Mucosa of descending colon (tissue), 3 donors: ENCODE results near the gene OSBPL6. TPM values are rescaled to one million over a fixed set of nuclear protein-coding genes. Genes with fewer than 3 reads are reported as not detected.
"Not testable (repeated sequence)": the region's sequence is repeated elsewhere in the genome, so short reads cannot be mapped to it uniquely, and the experiment has no call there.

Experiments
- ATAC-seq: fragments of 200-7000 bp; cut with Tn5 transposase; one replicate; pipeline ENCODE4 v1.9.1; 2020; ENCODE audit warnings: mild to moderate bottlenecking, moderate library complexity
- DNase-seq, 3 donors: peaks; one replicate each; pipeline ENCODE4 v3.0.0-alpha.2; 2020
- H3K36me3 ChIP-seq: fragments of 200-600 bp; one replicate; pipeline ENCODE4 v1.8.0; 2021; ENCODE audit warnings: low read depth, mild to moderate bottlenecking
- H3K4me1 ChIP-seq: fragments of 200-600 bp; one replicate; pipeline ENCODE4 v1.8.0; 2021; ENCODE audit warnings: low read depth, mild to moderate bottlenecking
- H3K4me3 ChIP-seq: fragments of 200-600 bp; one replicate; pipeline ENCODE4 v1.8.0; 2021; ENCODE audit warnings: mild to moderate bottlenecking
- H3K9me3 ChIP-seq: fragments of 200-600 bp; one replicate; pipeline ENCODE4 v1.8.0; 2021; ENCODE audit warnings: mild to moderate bottlenecking
- intact Hi-C, 2 donors: fragments of 100-400 bp; cut with DNase I in 1 of 2; cut with micrococcal nuclease in 1 of 2; formaldehyde crosslinking; loops; one replicate each; pipeline versions ENCODE4 v1.11.0 to v1.11.1; 2022; cut with DNase I, micrococcal nuclease
- total RNA-seq, 3 donors: library from RNA; stranded (reverse); fragmentation: NEBNext Ultra II Directional in 2 of 3; extraction: Animal tissue kit (Norgen Biotek cat#: 25700) in 2 of 3; gene quantifications; one replicate each; pipeline versions ENCODE4 v1.2.1 to v1.2.4, GENCODE V29; 2021 to 2023
- TF ChIP-seq, protein P1 (sequence below): fragments of 200-600 bp; IDR thresholded peaks from one replicate; pipeline ENCODE4 v1.8.0; 2022; ENCODE audit warnings: antibody characterized with exemption, mild to moderate bottlenecking
- donor health status: DM: no; HTN: no; CAD: no; lungs with moderate emphysema.
- donor health status: DM: no; HTN: no; CAD: no.
- donor health status: DM: no; HTN: yes; CAD: no.

The OSBPL6 gene
- total RNA-seq, 3 donors from 2014 or later: 1.3 to 2.7 (median 1.5) TPM

- H3K4me1 ChIP-seq: no peaks in the 10 kb centered on the region
- TF ChIP-seq, protein P1, sequence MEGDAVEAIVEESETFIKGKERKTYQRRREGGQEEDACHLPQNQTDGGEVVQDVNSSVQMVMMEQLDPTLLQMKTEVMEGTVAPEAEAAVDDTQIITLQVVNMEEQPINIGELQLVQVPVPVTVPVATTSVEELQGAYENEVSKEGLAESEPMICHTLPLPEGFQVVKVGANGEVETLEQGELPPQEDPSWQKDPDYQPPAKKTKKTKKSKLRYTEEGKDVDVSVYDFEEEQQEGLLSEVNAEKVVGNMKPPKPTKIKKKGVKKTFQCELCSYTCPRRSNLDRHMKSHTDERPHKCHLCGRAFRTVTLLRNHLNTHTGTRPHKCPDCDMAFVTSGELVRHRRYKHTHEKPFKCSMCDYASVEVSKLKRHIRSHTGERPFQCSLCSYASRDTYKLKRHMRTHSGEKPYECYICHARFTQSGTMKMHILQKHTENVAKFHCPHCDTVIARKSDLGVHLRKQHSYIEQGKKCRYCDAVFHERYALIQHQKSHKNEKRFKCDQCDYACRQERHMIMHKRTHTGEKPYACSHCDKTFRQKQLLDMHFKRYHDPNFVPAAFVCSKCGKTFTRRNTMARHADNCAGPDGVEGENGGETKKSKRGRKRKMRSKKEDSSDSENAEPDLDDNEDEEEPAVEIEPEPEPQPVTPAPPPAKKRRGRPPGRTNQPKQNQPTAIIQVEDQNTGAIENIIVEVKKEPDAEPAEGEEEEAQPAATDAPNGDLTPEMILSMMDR: no peak
- DNase-seq (no peak), ATAC-seq (no peak)
- no peaks in the 10 kb centered on the region for H3K36me3 ChIP-seq
- no peak overlapping the region for H3K4me3 ChIP-seq
- intact Hi-C loops: no loop called here
- H3K9me3 ChIP-seq: no peaks in the 10 kb centered on the region
Observed at GRCh38 chr2:178335230-178335629, 140.9 kb downstream of the OSBPL6 start.

- intact Hi-C loops: no loop called here
Observed at GRCh38 chr2:178344121-178344520, 149.8 kb downstream of the OSBPL6 start.

DNA sequence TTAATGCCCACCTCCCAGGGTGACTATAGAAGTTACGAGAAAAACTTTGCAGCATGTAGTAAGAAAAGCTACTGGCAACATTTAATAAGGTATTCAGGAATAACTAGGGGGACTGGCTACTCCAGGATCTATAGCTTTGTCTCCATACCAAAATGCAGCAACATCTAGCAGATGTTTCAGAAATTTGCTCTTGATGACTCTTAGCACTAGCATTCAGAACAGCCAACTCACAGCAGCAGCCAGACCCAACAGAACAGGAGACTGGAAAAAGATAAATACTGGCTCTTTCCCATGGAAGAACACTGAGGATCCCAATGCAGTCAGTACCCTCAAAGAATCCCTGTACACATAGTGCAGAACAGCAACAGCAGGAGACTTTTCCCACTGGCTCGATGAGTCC, 151.6 kb downstream of the OSBPL6 start:
- intact Hi-C loops: no loop called here
- no peaks in the 10 kb centered on the region for H3K9me3 ChIP-seq

More at GRCh38 chr2:178344121-178344520, 149.8 kb downstream of the OSBPL6 start:
- TF ChIP-seq, protein P1: no peak
- Histone ChIP-seq H3K9me3 (no peaks in the 10 kb centered on the region), H3K36me3 (no peaks in the 10 kb centered on the region), H3K4me1 (no peaks in the 10 kb centered on the region), H3K4me3 (no peak overlapping the region)
- ATAC-seq (no peak), DNase-seq (no peak)

GRCh38 chr2:178350051-178350450, 155.7 kb downstream of the OSBPL6 start:
- Histone ChIP-seq H3K4me1 (no peaks in the 10 kb centered on the region), H3K36me3 (no peaks in the 10 kb centered on the region), H3K9me3 (no peaks in the 10 kb centered on the region), H3K4me3 (no peak overlapping the region)
- DNase-seq (no peak), ATAC-seq (no peak)
- TF ChIP-seq, protein P1: no peak
- intact Hi-C loops: no loop called here

More for the DNA sequence above, 151.6 kb downstream of the OSBPL6 start:
- Histone ChIP-seq H3K36me3 (no peaks in the 10 kb centered on the region), H3K4me3 (no peak overlapping the region), H3K4me1 (no peaks in the 10 kb centered on the region)
- ATAC-seq (no peak), DNase-seq (no peak)
- TF ChIP-seq, protein P1: no peak

DNA sequence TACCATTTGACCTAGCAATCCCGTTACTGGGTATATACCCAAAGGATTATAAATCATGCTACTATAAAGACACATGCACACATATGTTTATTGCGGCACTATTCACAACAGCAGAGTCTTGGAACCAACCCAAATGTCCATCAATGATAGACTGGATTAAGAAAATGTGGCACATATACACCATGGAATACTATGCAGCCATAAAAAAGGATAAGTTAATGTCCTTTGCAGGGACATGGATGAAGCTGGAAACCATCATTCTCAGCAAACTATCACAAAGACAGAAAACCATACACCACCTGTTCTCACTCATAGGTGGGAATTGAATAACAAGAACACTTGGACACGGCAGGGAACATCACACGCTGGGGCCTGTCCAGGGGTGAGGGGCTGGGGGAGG, 163.4 kb downstream of the OSBPL6 start:
- H3K36me3 ChIP-seq, ATAC-seq, intact Hi-C loops: not testable (repeated sequence)

GRCh38 chr2:178359192-178359912, 165.0 kb downstream of the OSBPL6 start:
- H3K36me3 ChIP-seq: no peaks in the 10 kb centered on the region
- DNase-seq (no peak), ATAC-seq (no peak)
- no peak overlapping the region for H3K4me3 ChIP-seq
- intact Hi-C loops: no loop called here
- TF ChIP-seq, protein P1: no peak
- H3K4me1 ChIP-seq: no peaks in the 10 kb centered on the region
- H3K9me3 ChIP-seq: peaks cover 11% of the 10 kb centered on the region

More for the DNA sequence above, 163.4 kb downstream of the OSBPL6 start:
- not testable (repeated sequence) for H3K4me1 ChIP-seq, DNase-seq, H3K4me3 ChIP-seq
- H3K9me3 ChIP-seq: peaks cover 11% of the 10 kb centered on the region
